ENCODE measurements around the gene FOXO6. TPM values are rescaled to one million over a fixed set of nuclear protein-coding genes. Genes with fewer than 3 reads are reported as not detected.
A peak's percentile ranks its signal among the peaks of the same experiment; 100 is the strongest.

Gene FOXO6
- total RNA-seq, 1 donor from 2014 or later: 8.6 TPM

- DNase-seq (ENCODE audit: low spot score): peak; percentile 61
Observed at GRCh38 chr1:41382480-41383090, 21.4 kb downstream of the FOXO6 start.

- no peak for DNase-seq (ENCODE audit: low spot score)
Observed at GRCh38 chr1:41383094-41383852, 22.0 kb downstream of the FOXO6 start.

- no peak for DNase-seq (ENCODE audit: low spot score)
Observed at GRCh38 chr1:41384579-41384978, 23.3 kb downstream of the FOXO6 start.

GRCh38 chr1:41385398-41386195 lies 24.4 kb downstream of the FOXO6 start:
- no peak for DNase-seq (ENCODE audit: low spot score)

- no peak for DNase-seq (ENCODE audit: low spot score)
Observed at GRCh38 chr1:41386196-41386663, 25.0 kb downstream of the FOXO6 start.

GRCh38 chr1:41387667-41388091 lies 26.4 kb downstream of the FOXO6 start:
- peak; percentile 92 for DNase-seq (ENCODE audit: low spot score)

- no peak for DNase-seq (ENCODE audit: low spot score)
Observed at GRCh38 chr1:41388510-41388909, 27.3 kb downstream of the FOXO6 start.

- DNase-seq (ENCODE audit: low spot score): no peak
Observed at GRCh38 chr1:41389009-41389408, 27.8 kb downstream of the FOXO6 start.

GRCh38 chr1:41390166-41390565 lies 28.9 kb downstream of the FOXO6 start:
- no peak for DNase-seq (ENCODE audit: low spot score)

- DNase-seq (ENCODE audit: low spot score): no peak
Observed at GRCh38 chr1:41390573-41390972, 29.3 kb downstream of the FOXO6 start.

GRCh38 chr1:41391834-41392527 lies 30.7 kb downstream of the FOXO6 start:
- DNase-seq (ENCODE audit: low spot score): no peak

GRCh38 chr1:41392528-41392924 lies 31.3 kb downstream of the FOXO6 start:
- DNase-seq (ENCODE audit: low spot score): no peak

- DNase-seq (ENCODE audit: low spot score): no peak
Observed at GRCh38 chr1:41393716-41394368, 32.6 kb downstream of the FOXO6 start.

- no peak for DNase-seq (ENCODE audit: low spot score)
Observed at GRCh38 chr1:41394369-41394744, 33.1 kb downstream of the FOXO6 start.

GRCh38 chr1:41394959-41395956 lies 34.0 kb downstream of the FOXO6 start:
- no peak for DNase-seq (ENCODE audit: low spot score)

- DNase-seq (ENCODE audit: low spot score): no peak
Observed at GRCh38 chr1:41396084-41396483, 34.9 kb downstream of the FOXO6 start.

GRCh38 chr1:41397020-41397419 lies 35.8 kb downstream of the FOXO6 start:
- DNase-seq (ENCODE audit: low spot score): no peak

- DNase-seq (ENCODE audit: low spot score): no peak
Observed at GRCh38 chr1:41397753-41398330, 36.6 kb downstream of the FOXO6 start.

- no peak for DNase-seq (ENCODE audit: low spot score)
Observed at GRCh38 chr1:41399145-41399795, 38.0 kb downstream of the FOXO6 start.
